Right atrium auricular region (tissue), 2 donors: ENCODE data around the gene ALS2. TPM values are rescaled to one million over a fixed set of nuclear protein-coding genes. Genes with fewer than 3 reads are reported as not detected.
"Not testable (repeated sequence)": the region's sequence is repeated elsewhere in the genome, so short reads cannot be mapped to it uniquely, and the experiment has no call there.

Experiments
- DNase-seq: peaks from one replicate; pipeline ENCODE4 v3.0.0-alpha.2; 2019; ENCODE audit warnings: low spot score
- H3K27ac ChIP-seq, 2 donors: fragments of 200-600 bp; sonication (generic); 1 replicate in 1 of 2; 2 replicates in 1 of 2; pipeline ENCODE4 v1.5.1; 2016 to 2019
- H3K27me3 ChIP-seq, 2 donors: fragments of 200-600 bp; sonication (generic); one replicate each; pipeline versions ENCODE4 v1.5.1 to v1.6.0; 2017 to 2019
- H3K36me3 ChIP-seq: fragments of 200-600 bp; sonication (generic); one replicate; pipeline ENCODE4 v1.5.1; 2016
- H3K4me1 ChIP-seq, 2 donors: fragments of 200-600 bp; sonication (generic); one replicate each; pipeline versions ENCODE4 v1.5.1 to v1.6.0; 2017 to 2019
- H3K4me3 ChIP-seq, 2 donors: fragments of 200-600 bp; sonication (generic); 1 replicate in 1 of 2; 2 replicates in 1 of 2; pipeline ENCODE4 v1.5.1; 2017 to 2019; ENCODE audit warnings: mild to moderate bottlenecking in 1 of 2, moderate library complexity in 1 of 2
- H3K9me3 ChIP-seq, 2 donors: fragments of 200-600 bp; sonication (generic); one replicate each; pipeline ENCODE4 v1.5.1; 2019
- CTCF ChIP-seq, 2 donors: fragments of 200-600 bp; sonication (generic); IDR thresholded peaks; one replicate each; pipeline ENCODE4 v1.5.1; 2019; ENCODE audit warnings: antibody characterized with exemption in 2 of 2
- total RNA-seq, 2 donors: library from RNA; depleted of rRNA; stranded (reverse); fragments of >200 nt; gene quantifications; one replicate each; pipeline ENCODE4 v1.1.0, GENCODE V29; 2016

The ALS2 gene
- total RNA-seq, 2 donors from 2014 or later: 31.0 to 31.8 TPM

- Histone ChIP-seq H3K36me3 (no peaks in the 10 kb centered on the region), H3K27me3 (no peaks in the 10 kb centered on the region), H3K4me1 (peaks cover 0 to 24% of the 10 kb centered on the region in 2 donors), H3K4me3 (no peak overlapping the region), H3K27ac (no peak overlapping the region), H3K9me3 (no peaks in the 10 kb centered on the region)
- TF ChIP-seq CTCF (IDR thresholded peaks at IDR 0.05): no peak
- no peak for DNase-seq
These were observed 6.7 kb downstream of the ALS2 start for GRCh38 chr2:201773990-201774389.

GRCh38 chr2:201769666-201770373 is 10.9 kb downstream of the ALS2 start:
- DNase-seq: no peak
- Histone ChIP-seq H3K4me1 (peaks cover 0 to 22% of the 10 kb centered on the region in 2 donors), H3K36me3 (peaks cover 8% of the 10 kb centered on the region), H3K27me3 (no peaks in the 10 kb centered on the region), H3K27ac (peak overlapping the region in 1 of 2 donors; percentile 70), H3K4me3 (no peak overlapping the region), H3K9me3 (no peaks in the 10 kb centered on the region)
- TF ChIP-seq CTCF (IDR thresholded peaks at IDR 0.05): no peak

DNA sequence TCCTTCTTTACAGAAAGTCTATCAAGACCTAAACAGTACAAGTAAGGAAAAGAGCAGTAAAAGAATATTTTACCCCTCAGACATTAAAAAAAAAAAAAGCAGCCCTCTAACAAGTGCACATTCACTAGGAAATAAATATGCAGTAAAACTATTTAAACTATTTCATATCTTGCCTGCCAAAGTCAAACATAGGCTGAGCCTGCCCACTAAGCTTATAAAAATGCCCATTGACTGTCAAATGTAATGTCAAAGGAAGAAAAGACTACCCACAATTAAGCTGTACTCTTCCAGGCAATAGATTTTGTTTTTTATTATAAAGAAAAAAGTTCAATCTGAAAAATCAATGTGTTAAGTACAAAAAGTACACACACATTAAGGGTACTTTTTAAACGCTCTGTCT is 11.8 kb downstream of the ALS2 start:
- no peak for DNase-seq
- Histone ChIP-seq H3K27me3 (no peaks in the 10 kb centered on the region), H3K4me3 (peak overlapping the region in 1 of 2 donors; percentile 13), H3K4me1 (peaks cover 0 to 22% of the 10 kb centered on the region in 2 donors), H3K9me3 (no peaks in the 10 kb centered on the region), H3K27ac (peak overlapping the region in 1 of 2 donors; percentile 70), H3K36me3 (peaks cover 11% of the 10 kb centered on the region)
- no peak for TF ChIP-seq CTCF (IDR thresholded peaks at IDR 0.05)

- Histone ChIP-seq H3K27ac (peak overlapping the region in 1 of 2 donors; percentile 75), H3K9me3 (no peaks in the 10 kb centered on the region), H3K4me1 (peaks cover 0 to 24% of the 10 kb centered on the region in 2 donors), H3K4me3 (no peak overlapping the region), H3K36me3 (peaks cover 28% of the 10 kb centered on the region), H3K27me3 (no peaks in the 10 kb centered on the region)
- no peak for TF ChIP-seq CTCF (IDR thresholded peaks at IDR 0.05)
- no peak for DNase-seq
These were observed 14.9 kb downstream of the ALS2 start for GRCh38 chr2:201765799-201766198.

- not testable (repeated sequence) for H3K4me3 ChIP-seq, H3K27me3 ChIP-seq, H3K9me3 ChIP-seq, DNase-seq
- H3K4me1 ChIP-seq: peaks cover 0 to 22% of the 10 kb centered on the region in 2 donors
- H3K27ac ChIP-seq: peak overlapping the region in 1 of 2 donors; percentile 75
- peaks cover 38% of the 10 kb centered on the region for H3K36me3 ChIP-seq
These were observed 16.3 kb downstream of the ALS2 start for GRCh38 chr2:201764469-201764868.

- Histone ChIP-seq H3K27ac (peak overlapping the region; percentile 1 to 46), H3K4me1 (peaks cover 0 to 8% of the 10 kb centered on the region in 2 donors), H3K4me3 (no peak overlapping the region), H3K36me3 (peaks cover 45% of the 10 kb centered on the region), H3K9me3 (no peaks in the 10 kb centered on the region), H3K27me3 (no peaks in the 10 kb centered on the region)
- no peak for DNase-seq
- no peak for TF ChIP-seq CTCF (IDR thresholded peaks at IDR 0.05)
These were observed 19.6 kb downstream of the ALS2 start for GRCh38 chr2:201761101-201761500.
